PC-9 (cell line): ENCODE measurements around the gene CBX5. TPM values are rescaled to one million over a fixed set of nuclear protein-coding genes. Genes with fewer than 3 reads are reported as not detected.
"Not testable (repeated sequence)": the region's sequence is repeated elsewhere in the genome, so short reads cannot be mapped to it uniquely, and the experiment has no call there.

ENCODE experiments used
- Bru-seq: library from RNA; stranded (reverse); fragments of 400-500 nt; gene quantifications from one replicate; lab custom pipeline; 2021; lab: Mats Ljungman, UMichigan
- BruChase-seq, 2 experiments: library from RNA; stranded (reverse); fragments of 400-500 nt; gene quantifications; one replicate each; lab custom pipeline; 2021; lab: Mats Ljungman, UMichigan
- BruUV-seq: library from RNA; stranded (reverse); fragments of 400-500 nt; replicated peaks from 2 replicates; lab custom pipeline; 2021; lab: Mats Ljungman, UMichigan
- CTCF ChIA-PET: fragments of 300-600 bp; sonication (Branson Sonifier 250); formaldehyde crosslinking; loops from one replicate; lab custom pipeline; 2022; ENCODE audit warnings: antibody characterized with exemption; lab: Charles Lee
- POLR2A ChIA-PET: fragments of 300-600 bp; sonication (Branson Sonifier 250); formaldehyde crosslinking; loops from one replicate; lab custom pipeline; 2022; ENCODE audit warnings: antibody characterized with exemption; ENCODE audit not compliant: unreplicated experiment; lab: Charles Lee
- DNase-seq, 2 experiments: peaks; one replicate each; pipeline versions ENCODE4 v3.0.0 to v3.0.0-alpha.2; 2015 to 2022; ENCODE audit warnings: mixed read lengths in 1 of 2
- H2AFZ ChIP-seq: fragments of 200-600 bp; sonication (generic); 2 replicates; pipeline ENCODE4 v1.8.1; 2017; ENCODE audit warnings: antibody characterized with exemption
- H3F3A ChIP-seq: fragments of 200-600 bp; sonication (generic); 2 replicates; pipeline ENCODE4 v1.8.1; 2017; ENCODE audit warnings: antibody characterized with exemption, mild to moderate bottlenecking, low read depth; ENCODE audit not compliant: insufficient read depth
- H3K27ac ChIP-seq: fragments of 200-600 bp; sonication (generic); 2 replicates; pipeline ENCODE4 v1.6.1; 2016; ENCODE audit warnings: mixed run types
- H3K27me3 ChIP-seq: fragments of 200-600 bp; sonication (generic); 2 replicates; pipeline ENCODE4 v1.6.1; 2016; ENCODE audit warnings: low read depth, mixed run types; ENCODE audit not compliant: insufficient read depth
- H3K36me3 ChIP-seq: fragments of 200-600 bp; sonication (generic); 2 replicates; pipeline ENCODE4 v1.6.1; 2016; ENCODE audit warnings: low read depth, mixed run types
- H3K4me1 ChIP-seq: fragments of 200-600 bp; sonication (generic); replicated peaks from 2 replicates; pipeline ENCODE4 v1.6.1; 2016; ENCODE audit warnings: mixed run types; ENCODE audit not compliant: insufficient read depth
- H3K4me2 ChIP-seq: fragments of 200-600 bp; sonication (generic); 2 replicates; pipeline ENCODE4 v1.6.1; 2017; ENCODE audit warnings: mixed run types
- H3K4me3 ChIP-seq: fragments of 200-600 bp; sonication (generic); 2 replicates; pipeline ENCODE4 v1.6.1; 2016; ENCODE audit warnings: mixed run types
- H3K79me2 ChIP-seq: fragments of 200-600 bp; sonication (generic); 2 replicates; pipeline ENCODE4 v1.6.1; 2017; ENCODE audit warnings: low read depth, mixed run types
- H3K9me2 ChIP-seq: fragments of 200-600 bp; sonication (generic); 2 replicates; pipeline ENCODE4 v1.8.1; 2017; ENCODE audit warnings: mild to moderate bottlenecking; ENCODE audit not compliant: insufficient read depth
- H3K9me3 ChIP-seq: fragments of 200-600 bp; sonication (generic); 2 replicates; pipeline ENCODE4 v1.8.1; 2016; ENCODE audit warnings: low read depth; ENCODE audit not compliant: insufficient read depth
- H4K20me1 ChIP-seq: fragments of 200-600 bp; sonication (generic); 2 replicates; pipeline ENCODE4 v1.8.1; 2017; ENCODE audit not compliant: insufficient read depth
- CTCF ChIP-seq: fragments of 200-600 bp; sonication (generic); conservative IDR thresholded peaks from 2 replicates; pipeline ENCODE4 v1.6.1; 2017; ENCODE audit warnings: mixed run types, antibody characterized with exemption, mild to moderate bottlenecking, moderate library complexity
- EZH2 ChIP-seq: fragments of 200-600 bp; sonication (generic); IDR thresholded peaks from 2 replicates; pipeline ENCODE4 v1.8.0; 2017; ENCODE audit warnings: antibody characterized with exemption, low read depth
- intact Hi-C: fragments of 100-400 bp; cut with micrococcal nuclease; formaldehyde crosslinking; loops from one replicate; pipeline ENCODE4 v1.10.0; 2022; ENCODE audit not compliant: unreplicated experiment
- long read RNA-seq: library from polyadenylated mRNA; stranded (forward); transcript quantifications from one replicate; pipeline ENCODE4 v2.0.0, GENCODE V29; 2022
- total RNA-seq: library from RNA; stranded (reverse); gene quantifications from 2 replicates; pipeline ENCODE4 v1.2.3, GENCODE V29; 2021

Gene CBX5
- 108 and 154 TPM in 2 replicates for total RNA-seq
- percentile 95 among the genes with signal in this experiment for Bru-seq, nascent RNA
- percentile 96 among the genes with signal in this experiment for BruChase-seq, experiment 1, labeled RNA remaining after a 2-hour chase
- BruChase-seq, experiment 2, labeled RNA remaining after a 6-hour chase = percentile 98 among the genes with signal in this experiment
- long read RNA-seq, full-length matches to known transcripts = 64 of 110 reads
- long read RNA-seq, partial matches to known transcripts = 0 of 110 reads
- long read RNA-seq, other reads (novel, unspliced or antisense) = 46 of 110 reads

DNA sequence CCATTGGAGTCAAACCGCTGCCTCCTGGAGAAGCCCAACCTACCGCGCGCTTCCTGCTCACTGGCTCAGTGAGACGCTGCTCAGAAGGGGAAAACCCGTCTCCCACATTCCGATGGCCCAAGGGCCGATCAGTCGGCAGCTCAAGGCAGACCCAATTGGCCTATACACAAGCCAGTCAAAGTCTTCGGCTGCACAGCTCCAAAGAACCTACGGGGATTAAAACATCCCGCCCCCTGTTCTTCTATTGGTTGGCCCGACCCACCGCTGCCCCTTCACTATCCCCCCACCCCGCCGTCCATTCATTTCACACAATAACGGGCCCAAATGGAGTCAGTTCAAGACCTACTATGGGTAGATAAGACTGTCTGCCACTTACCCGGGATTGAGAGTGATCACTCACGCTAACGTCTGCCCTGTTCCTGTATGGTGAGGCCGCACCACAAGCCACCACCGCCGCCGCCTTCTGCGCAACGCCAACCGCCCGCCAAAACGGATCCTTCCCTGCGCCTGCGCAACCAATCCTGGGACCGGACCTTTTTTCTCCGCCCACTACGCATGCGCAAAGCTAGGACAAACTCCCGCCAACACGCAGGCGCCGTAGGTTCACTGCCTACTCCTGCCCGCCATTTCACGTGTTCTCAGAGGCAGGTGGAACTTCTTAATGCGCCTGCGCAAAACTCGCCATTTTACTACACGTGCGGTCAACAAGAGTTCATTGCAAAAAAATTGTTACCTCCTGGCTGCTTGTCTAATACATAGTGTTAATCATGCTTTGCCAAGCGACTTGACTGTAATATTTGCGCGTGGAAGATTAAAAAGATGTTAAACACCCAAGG, at the start of gene CBX5:
Gene CBX5 (minus strand): TSS at position 491 of the 836 bp plus-strand sequence. CDS start 22,472 bp downstream, outside the sequence.
- Histone ChIP-seq H3K9me3 (no peaks in the 10 kb centered on the region), H3K4me3 (peak within 1 kb of the TSS; percentile 82), H3K4me2 (peak within 1 kb of the TSS; percentile 98), H3K27me3 (no peaks in the 10 kb centered on the region), H3F3A (peaks cover 56% of the 10 kb centered on the region), H3K4me1 (peaks cover 38% of the 10 kb centered on the region), H4K20me1 (peaks cover 35% of the 10 kb centered on the region), H3K9me2 (no peaks in the 10 kb centered on the region), H3K27ac (peak within 1 kb of the TSS; percentile 94), H3K36me3 (peaks cover 55% of the 10 kb centered on the region), H2AFZ (peak within 1 kb of the TSS; percentile 72), H3K79me2 (peaks cover 85% of the 10 kb centered on the region)
- TF ChIP-seq EZH2 = no peak
- no peak for TF ChIP-seq CTCF
- ChIA-PET CTCF (interaction anchor here (0.6 to 1.7 kb wide), 4 partner anchors 27 to 515 kb away, joined by 3 to 12 read pairs (median 4); partner anchors contain the start of gene COPZ1), POLR2A (interaction anchor here (0.5 to 1.4 kb wide), 13 partner anchors 9 to 264 kb away, joined by 3 to 39 read pairs (median 5); partner anchors contain the start of genes COPZ1 and NFE2)
- intact Hi-C loops = loop anchor here (1.0 to 5.0 kb wide), 3 partner anchors 38 to 79 kb away; partner anchors contain the start of gene COPZ1
- BruUV-seq = no TSS peak
- peak; percentile 98 to 100 for DNase-seq

GRCh38 chr12:54328595-54329337, 48.8 kb upstream of the CBX5 start:
- H3K27ac ChIP-seq = peak overlapping the region; percentile 10; the same call in 1 of the 2 replicates
- BruUV-seq = no TSS peak
- H3K4me2 ChIP-seq = no peak overlapping the region
- peaks cover 83% of the 10 kb centered on the region for H3K79me2 ChIP-seq
- intact Hi-C loops = no loop called here
- H3K4me1 ChIP-seq = peaks cover 50% of the 10 kb centered on the region
- TF ChIP-seq EZH2 (no peak), CTCF (no peak)
- H4K20me1 ChIP-seq = peaks cover 42% of the 10 kb centered on the region
- H2AFZ ChIP-seq = no peak overlapping the region
- POLR2A ChIA-PET = interaction anchor here (0.7 kb wide), 1 partner anchor 9 kb away, joined by 4 read pairs; no protein-coding TSS in a partner anchor
- peaks cover 46% of the 10 kb centered on the region for H3F3A ChIP-seq
- DNase-seq = no peak
- H3K4me3 ChIP-seq = no peak overlapping the region
- H3K36me3 ChIP-seq = peaks cover 20% of the 10 kb centered on the region
- no peaks in the 10 kb centered on the region for H3K9me2 ChIP-seq
- CTCF ChIA-PET = no interaction called here
- H3K27me3 ChIP-seq = no peaks in the 10 kb centered on the region
- H3K9me3 ChIP-seq = no peaks in the 10 kb centered on the region

- H3K27me3 ChIP-seq, H3K9me3 ChIP-seq, H3K9me2 ChIP-seq, DNase-seq: not testable (repeated sequence)
- Histone ChIP-seq H3K36me3 (peaks cover 20% of the 10 kb centered on the region), H3F3A (peaks cover 39% of the 10 kb centered on the region), H4K20me1 (peaks cover 14% of the 10 kb centered on the region; the same call in 1 of the 2 replicates), H2AFZ (peak overlapping the region; percentile 70), H3K4me1 (peaks cover 44% of the 10 kb centered on the region), H3K27ac (peak overlapping the region; percentile 92), H3K4me3 (peak overlapping the region; percentile 93), H3K79me2 (peaks cover 53% of the 10 kb centered on the region), H3K4me2 (peak overlapping the region; percentile 94)
- TSS peak; percentile 48 for BruUV-seq
- POLR2A ChIA-PET = interaction anchor here (0.5 to 1.0 kb wide), 10 partner anchors 12 to 981 kb away, joined by 3 to 43 read pairs (median 11); partner anchors contain the start of genes CBX5, HNRNPA1 and NFE2
- CTCF ChIA-PET = interaction anchor here (0.6 to 1.9 kb wide), 21 partner anchors 17 to 777 kb away, joined by 3 to 33 read pairs (median 8); partner anchors contain the start of genes CBX5, HNRNPA1, HOXC8 and NFE2
- intact Hi-C loops = loop anchor here (1.0 to 2.0 kb wide), 2 partner anchors 46 to 75 kb away; no protein-coding TSS in a partner anchor
Observed at GRCh38 chr12:54325442-54326109, 45.7 kb upstream of the CBX5 start.
